K562 (cell line): ENCODE measurements around the gene YTHDF1. TPM values are rescaled to one million over a fixed set of nuclear protein-coding genes. Genes with fewer than 3 reads are reported as not detected.

Experiments used
- BACH1 ChIP-seq: fragments of 200-800 bp; sonication (Bioruptor generic); IDR thresholded peaks from 2 replicates; pipeline ENCODE4 v1.6.1; 2016; ENCODE audit warnings: missing genetic modification characterization, missing compliant biosample characterization
- CXXC5 ChIP-seq: fragments of 250-450 bp; sonication (Bioruptor Pico); IDR thresholded peaks from 2 replicates; pipeline ENCODE4 v1.8.0; 2022; ENCODE audit warnings: inconsistent platforms, mild to moderate bottlenecking, moderate library complexity
- HDAC6 ChIP-seq: IDR thresholded peaks from 2 replicates; pipeline ENCODE4 v1.6.1; 2012; ENCODE audit warnings: low read depth, mild to moderate bottlenecking, control low read depth, inconsistent platforms, low read length, moderate library complexity
- polyA plus RNA-seq, 8 experiments: library from polyadenylated mRNA; depleted of rRNA in 4 of 8; stranded (reverse) in 5 of 8; unstranded in 3 of 8; fragments of >200 nt; fragmentation: Nextera tagmentation in 2 of 8; fragmentation: Illumina TruSeq in 1 of 8; extraction: Ambion mirVana in 2 of 8; extraction: Trizol in 1 of 8; gene quantifications; 2 replicates each; pipeline versions ENCODE4 v1.2.1 to v1.2.3, GENCODE V29; 2011 to 2014; ENCODE audit warnings: inconsistent platforms in 1 of 8, missing spikeins in 1 of 8
- total RNA-seq, 7 experiments: library from RNA; depleted of rRNA in 6 of 7; stranded (reverse); fragments of >200 nt in 6 of 7; fragmentation: Illumina TruSeq in 2 of 7; extraction: Trizol in 2 of 7; gene quantifications; 2 replicates each; pipeline versions ENCODE4 v1.2.1 to v1.2.3, GENCODE V29; 2011 to 2021; ENCODE audit warnings: low replicate concordance in 1 of 7
- TF ChIP-seq, protein P1 (sequence below), 2 experiments: fragments of 450-650 bp in 1 of 2; sonication (generic) in 1 of 2; formaldehyde crosslinking in 1 of 2; IDR thresholded peaks; 2 replicates each; pipeline versions ENCODE4 v1.7.1 to v1.9.0; 2016 to 2022; ENCODE audit warnings: inconsistent platforms in 1 of 2, mild to moderate bottlenecking in 1 of 2, missing genetic modification reagents in 1 of 2
- TF ChIP-seq, protein P2 (sequence below): fragments of 450-650 bp; formaldehyde crosslinking; IDR thresholded peaks from 2 replicates; pipeline ENCODE4 v1.4.0; 2020; ENCODE audit warnings: mild to moderate bottlenecking, mixed read lengths
- TF ChIP-seq, protein P3 (sequence below): sonication (generic); formaldehyde crosslinking; IDR thresholded peaks from 2 replicates; pipeline ENCODE4 v1.8.0; 2022; ENCODE audit warnings: mild to moderate bottlenecking, missing genetic modification reagents
- TF ChIP-seq, protein P4 (sequence below), 2 experiments: fragments of 450-650 bp; conservative IDR thresholded peaks; 2 replicates each; pipeline ENCODE4 v1.6.1; 2017; ENCODE audit warnings: mild to moderate bottlenecking in 2 of 2, moderate library complexity in 2 of 2
- TF ChIP-seq, protein P5 (sequence below): fragments of 250-450 bp; sonication (Bioruptor Pico); IDR thresholded peaks from 2 replicates; pipeline ENCODE4 v1.5.0; 2021; ENCODE audit warnings: mild to moderate bottlenecking, moderate library complexity

YTHDF1 gene
- total and polyA plus RNA-seq, 9 of the 15 experiments (the other 6 are each of a cell fraction or from before 2014, with no cell fraction given): 10.1 to 42.4 (median 27.8) TPM

DNA sequence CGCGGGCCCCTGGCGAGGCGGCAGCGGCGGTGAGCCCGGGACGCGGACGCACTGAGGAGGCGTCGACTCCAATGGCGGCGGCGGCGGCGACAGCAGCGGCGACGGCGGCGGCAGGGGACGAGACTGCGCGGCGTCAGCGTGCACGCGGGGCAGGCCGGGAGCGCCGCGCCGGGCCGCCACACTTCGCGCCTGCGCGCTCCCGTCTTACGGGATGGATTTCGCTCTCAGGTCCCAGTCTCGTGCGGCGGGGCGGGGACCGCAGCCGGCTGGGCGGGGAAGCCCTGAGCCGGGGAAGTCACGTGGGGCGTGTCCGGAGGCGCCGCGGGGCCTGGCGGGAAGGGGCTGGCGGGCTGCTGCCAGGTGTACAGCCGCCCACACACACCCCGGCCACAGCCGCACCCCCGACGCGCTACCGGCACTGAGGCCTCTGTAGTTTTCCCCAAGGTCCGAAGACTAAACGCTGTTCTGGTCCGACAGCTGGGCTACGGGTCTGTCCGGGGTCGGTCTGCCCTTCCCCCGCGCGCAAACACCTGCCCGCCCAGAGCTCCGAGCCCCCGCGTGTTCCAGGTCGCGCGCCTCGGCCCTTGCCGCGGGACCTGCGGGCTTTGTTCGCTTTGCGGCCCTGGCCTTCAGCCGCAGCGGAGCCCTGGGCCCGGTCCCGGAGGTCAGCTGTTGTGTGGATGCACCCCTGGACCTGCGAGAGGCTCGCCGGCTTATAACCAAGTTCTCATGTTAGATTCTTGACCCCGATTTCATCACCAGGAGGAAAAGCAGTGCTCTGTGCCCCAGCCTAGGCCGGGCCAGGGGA lies at the start of gene YTHDF1 (continued):
- TF ChIP-seq, protein P1, sequence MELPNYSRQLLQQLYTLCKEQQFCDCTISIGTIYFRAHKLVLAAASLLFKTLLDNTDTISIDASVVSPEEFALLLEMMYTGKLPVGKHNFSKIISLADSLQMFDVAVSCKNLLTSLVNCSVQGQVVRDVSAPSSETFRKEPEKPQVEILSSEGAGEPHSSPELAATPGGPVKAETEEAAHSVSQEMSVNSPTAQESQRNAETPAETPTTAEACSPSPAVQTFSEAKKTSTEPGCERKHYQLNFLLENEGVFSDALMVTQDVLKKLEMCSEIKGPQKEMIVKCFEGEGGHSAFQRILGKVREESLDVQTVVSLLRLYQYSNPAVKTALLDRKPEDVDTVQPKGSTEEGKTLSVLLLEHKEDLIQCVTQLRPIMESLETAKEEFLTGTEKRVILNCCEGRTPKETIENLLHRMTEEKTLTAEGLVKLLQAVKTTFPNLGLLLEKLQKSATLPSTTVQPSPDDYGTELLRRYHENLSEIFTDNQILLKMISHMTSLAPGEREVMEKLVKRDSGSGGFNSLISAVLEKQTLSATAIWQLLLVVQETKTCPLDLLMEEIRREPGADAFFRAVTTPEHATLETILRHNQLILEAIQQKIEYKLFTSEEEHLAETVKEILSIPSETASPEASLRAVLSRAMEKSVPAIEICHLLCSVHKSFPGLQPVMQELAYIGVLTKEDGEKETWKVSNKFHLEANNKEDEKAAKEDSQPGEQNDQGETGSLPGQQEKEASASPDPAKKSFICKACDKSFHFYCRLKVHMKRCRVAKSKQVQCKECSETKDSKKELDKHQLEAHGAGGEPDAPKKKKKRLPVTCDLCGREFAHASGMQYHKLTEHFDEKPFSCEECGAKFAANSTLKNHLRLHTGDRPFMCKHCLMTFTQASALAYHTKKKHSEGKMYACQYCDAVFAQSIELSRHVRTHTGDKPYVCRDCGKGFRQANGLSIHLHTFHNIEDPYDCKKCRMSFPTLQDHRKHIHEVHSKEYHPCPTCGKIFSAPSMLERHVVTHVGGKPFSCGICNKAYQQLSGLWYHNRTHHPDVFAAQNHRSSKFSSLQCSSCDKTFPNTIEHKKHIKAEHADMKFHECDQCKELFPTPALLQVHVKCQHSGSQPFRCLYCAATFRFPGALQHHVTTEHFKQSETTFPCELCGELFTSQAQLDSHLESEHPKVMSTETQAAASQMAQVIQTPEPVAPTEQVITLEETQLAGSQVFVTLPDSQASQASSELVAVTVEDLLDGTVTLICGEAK (IDR thresholded peaks at IDR 0.05): peak; percentile 52
- TF ChIP-seq, protein P1 (CRISPR knock-in tag; IDR thresholded peaks at IDR 0.05): no peak
- TF ChIP-seq, protein P2, sequence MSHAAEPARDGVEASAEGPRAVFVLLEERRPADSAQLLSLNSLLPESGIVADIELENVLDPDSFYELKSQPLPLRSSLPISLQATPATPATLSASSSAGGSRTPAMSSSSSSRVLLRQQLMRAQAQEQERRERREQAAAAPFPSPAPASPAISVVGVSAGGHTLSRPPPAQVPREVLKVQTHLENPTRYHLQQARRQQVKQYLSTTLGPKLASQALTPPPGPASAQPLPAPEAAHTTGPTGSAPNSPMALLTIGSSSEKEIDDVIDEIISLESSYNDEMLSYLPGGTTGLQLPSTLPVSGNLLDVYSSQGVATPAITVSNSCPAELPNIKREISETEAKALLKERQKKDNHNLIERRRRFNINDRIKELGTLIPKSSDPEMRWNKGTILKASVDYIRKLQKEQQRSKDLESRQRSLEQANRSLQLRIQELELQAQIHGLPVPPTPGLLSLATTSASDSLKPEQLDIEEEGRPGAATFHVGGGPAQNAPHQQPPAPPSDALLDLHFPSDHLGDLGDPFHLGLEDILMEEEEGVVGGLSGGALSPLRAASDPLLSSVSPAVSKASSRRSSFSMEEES (CRISPR knock-in tag): peak; percentile 98
- TF ChIP-seq HDAC6 (no peak), BACH1 (no peak), CXXC5 (CRISPR knock-in tag) (peak; percentile 89)
- TF ChIP-seq, protein P3, sequence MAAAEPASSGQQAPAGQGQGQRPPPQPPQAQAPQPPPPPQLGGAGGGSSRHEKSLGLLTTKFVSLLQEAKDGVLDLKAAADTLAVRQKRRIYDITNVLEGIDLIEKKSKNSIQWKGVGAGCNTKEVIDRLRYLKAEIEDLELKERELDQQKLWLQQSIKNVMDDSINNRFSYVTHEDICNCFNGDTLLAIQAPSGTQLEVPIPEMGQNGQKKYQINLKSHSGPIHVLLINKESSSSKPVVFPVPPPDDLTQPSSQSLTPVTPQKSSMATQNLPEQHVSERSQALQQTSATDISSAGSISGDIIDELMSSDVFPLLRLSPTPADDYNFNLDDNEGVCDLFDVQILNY: no peak
- TF ChIP-seq, protein P4, sequence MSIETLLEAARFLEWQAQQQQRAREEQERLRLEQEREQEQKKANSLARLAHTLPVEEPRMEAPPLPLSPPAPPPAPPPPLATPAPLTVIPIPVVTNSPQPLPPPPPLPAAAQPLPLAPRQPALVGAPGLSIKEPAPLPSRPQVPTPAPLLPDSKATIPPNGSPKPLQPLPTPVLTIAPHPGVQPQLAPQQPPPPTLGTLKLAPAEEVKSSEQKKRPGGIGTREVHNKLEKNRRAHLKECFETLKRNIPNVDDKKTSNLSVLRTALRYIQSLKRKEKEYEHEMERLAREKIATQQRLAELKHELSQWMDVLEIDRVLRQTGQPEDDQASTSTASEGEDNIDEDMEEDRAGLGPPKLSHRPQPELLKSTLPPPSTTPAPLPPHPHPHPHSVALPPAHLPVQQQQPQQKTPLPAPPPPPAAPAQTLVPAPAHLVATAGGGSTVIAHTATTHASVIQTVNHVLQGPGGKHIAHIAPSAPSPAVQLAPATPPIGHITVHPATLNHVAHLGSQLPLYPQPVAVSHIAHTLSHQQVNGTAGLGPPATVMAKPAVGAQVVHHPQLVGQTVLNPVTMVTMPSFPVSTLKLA (conservative IDR thresholded peaks at IDR 0.05): peak; percentile 85 to 89
- TF ChIP-seq, protein P5, sequence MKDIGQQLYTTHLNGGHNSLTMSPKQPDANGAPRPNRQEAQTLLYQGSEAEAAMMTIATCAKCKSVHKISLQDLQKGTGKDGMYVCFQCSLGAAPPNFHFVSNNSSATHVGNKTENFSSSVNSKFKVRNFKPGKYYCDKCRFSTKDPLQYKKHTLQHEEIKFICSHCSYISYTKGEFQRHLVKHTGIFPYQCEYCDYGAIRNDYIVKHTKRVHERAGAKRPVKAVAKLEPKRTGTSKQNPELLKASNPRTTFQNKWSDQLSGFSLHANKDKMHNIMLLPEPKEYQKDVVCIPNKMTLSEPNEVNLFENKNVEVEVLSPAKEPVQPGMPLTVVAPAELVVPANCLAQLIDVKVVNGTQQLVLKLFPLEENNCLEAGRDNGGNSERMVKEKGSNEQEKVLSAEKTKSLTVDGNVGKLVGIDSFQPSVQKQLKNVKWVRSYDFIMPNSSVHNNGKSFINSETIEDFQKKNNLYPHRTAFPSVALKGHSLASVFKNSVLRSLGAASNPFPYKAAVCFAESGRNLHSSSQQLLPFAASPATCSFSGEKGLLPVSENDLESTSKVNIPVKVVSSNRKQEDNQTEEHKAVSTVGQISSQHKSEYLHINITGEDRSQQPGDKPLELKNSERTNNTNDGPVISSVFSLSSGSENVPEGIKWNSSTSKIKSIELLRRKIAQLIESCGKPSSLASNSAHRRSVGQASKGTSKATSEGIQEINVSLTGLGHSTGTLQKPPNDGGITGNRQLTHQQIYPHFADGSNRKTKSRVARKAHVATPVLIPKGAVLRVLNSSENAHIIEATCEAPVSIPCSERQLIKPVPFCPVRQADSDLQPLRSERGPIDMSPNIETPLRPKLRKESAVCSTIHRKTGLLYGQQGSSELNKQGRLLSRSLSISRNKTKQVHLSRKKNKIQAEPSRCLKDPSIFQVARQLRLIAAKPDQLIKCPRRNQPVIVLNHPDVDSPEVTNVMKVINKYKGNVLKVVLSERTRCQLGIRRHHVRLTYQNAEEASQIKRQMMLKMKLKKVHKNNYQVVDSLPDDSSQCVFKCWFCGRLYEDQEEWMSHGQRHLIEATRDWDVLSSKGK: no peak
